Ramos (cell line): ENCODE data around the gene ARHGEF10L.

ENCODE experiments used
- in situ Hi-C: fragments of 300-500 bp; cut with MboI; formaldehyde crosslinking; loops from one replicate; pipeline ENCODE4 v1.14.3; 2022; ENCODE audit warnings: low sequenced_read_pairs; ENCODE audit not compliant: unreplicated experiment

The ARHGEF10L gene

GRCh38 chr1:17586172-17586964 lies 46.9 kb downstream of the ARHGEF10L start:
- in situ Hi-C loops = no loop called here

DNA sequence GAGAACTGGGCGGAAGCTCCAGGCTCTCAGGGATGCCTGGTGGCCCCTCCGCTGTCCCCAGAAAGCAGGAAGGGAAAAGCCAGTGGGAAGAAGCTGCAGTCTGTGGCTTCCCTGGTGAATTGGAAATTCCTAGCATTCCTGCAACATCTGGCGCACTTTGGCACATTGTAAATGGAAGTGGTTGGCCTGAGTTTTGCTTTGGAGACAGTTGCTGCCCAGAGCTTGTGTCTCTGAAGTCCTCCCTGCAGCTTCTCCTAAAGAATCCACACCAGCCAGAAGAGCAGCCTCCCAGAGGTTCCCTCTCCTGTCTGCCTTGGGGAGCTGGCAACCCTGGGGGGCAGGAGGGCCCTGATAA lies 48.2 kb downstream of the ARHGEF10L start:
- in situ Hi-C loops = no loop called here

GRCh38 chr1:17588048-17588871 lies 48.8 kb downstream of the ARHGEF10L start:
- in situ Hi-C loops = no loop called here

DNA sequence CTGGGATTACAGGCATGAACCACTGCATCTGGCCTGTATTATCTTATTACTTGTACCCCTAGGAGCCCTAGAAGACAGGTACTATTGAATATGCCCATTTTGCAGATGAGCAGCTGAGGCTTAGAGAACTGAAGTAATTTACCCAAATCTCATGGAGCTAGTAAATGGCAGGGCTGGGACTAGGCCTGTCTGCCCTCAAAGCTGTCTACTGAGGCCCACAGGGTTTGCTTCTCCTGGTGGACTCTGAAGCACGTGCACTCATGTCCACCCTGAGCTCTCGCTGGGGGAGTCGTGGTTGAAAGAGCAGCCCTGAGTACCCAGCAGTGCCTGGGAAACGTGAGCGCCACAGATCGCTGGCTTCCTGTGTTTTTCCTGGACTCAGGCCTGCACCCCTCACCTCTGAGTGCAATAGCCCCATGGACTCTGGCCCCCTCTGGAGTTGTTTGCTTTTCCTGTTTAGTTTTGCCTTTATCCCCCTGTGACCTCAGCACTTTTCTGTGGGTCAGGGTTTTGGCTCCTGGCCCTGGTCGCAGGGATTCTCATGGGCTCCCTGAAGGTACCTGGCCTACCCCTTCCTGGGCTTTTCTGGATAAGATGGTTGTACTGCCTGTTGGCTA lies 52.4 kb downstream of the ARHGEF10L start:
- in situ Hi-C loops = no loop called here

DNA sequence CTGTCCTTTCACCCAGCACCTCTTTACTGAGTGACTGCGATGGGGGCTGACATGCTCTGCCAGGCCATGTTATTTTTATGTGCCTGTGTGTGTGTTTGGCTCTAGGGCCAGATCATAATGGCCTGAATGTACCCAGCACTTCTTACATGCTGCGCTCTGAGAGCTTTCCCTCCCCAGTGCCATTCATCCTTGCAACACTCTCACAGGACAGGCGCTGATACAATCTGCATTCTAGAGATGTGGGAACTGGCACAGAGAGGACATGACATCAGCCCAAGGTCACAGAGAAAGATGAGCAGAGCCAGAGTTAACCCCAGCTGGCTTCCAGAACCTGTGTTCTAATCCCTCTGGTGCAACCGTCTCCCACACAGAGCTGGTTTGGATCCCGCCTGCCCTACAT lies 54.5 kb downstream of the ARHGEF10L start:
- in situ Hi-C loops = no loop called here

- in situ Hi-C loops = no loop called here
Measured at GRCh38 chr1:17594690-17595601, 55.4 kb downstream of the ARHGEF10L start.

GRCh38 chr1:17595602-17595925 lies 56.1 kb downstream of the ARHGEF10L start:
- in situ Hi-C loops = no loop called here

- in situ Hi-C loops = no loop called here
Measured at GRCh38 chr1:17596186-17596585, 56.7 kb downstream of the ARHGEF10L start.

DNA sequence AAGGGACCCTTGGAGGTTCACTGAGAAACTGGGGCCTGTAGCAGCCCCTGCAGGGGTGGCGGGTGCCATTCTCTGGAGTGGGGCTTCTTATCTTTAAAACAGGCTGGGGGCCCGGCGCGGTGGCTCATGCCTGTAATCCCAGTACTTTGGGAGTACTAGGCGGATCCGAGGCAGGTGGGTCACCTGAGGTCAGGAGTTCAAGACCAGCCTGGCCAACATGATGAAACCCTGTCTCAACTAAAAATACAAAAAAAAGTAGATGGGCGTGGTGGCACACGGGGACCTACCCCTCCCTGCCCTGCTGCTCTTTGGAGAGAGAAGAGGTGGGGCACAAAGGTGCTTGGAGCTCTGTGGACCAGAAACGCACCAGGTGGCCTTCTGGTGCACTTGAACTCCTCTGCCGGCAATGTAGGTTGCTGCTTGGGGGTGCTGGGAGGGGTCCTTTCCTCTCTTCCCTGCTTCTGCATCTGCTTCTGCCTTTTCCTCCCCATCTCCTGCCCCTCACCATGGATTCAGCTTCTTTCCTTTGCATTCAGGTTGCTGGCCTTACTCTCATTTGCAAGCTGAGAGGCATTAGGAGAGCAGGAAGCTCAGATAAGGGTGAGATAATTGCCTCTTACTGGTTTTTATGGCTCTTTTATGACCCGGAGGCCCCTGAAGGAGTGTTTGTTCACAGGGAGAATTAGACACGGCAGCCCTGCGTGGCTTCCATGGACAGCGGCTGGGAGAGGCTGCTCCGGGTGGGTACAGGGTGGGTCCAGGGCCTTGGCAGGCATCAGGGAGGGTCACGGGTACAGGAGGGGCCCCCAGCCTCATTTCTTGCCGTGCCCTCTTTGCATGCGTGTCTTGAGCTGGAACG lies 57.4 kb downstream of the ARHGEF10L start:
- in situ Hi-C loops = no loop called here

GRCh38 chr1:17597651-17598050 lies 58.2 kb downstream of the ARHGEF10L start:
- in situ Hi-C loops = no loop called here

DNA sequence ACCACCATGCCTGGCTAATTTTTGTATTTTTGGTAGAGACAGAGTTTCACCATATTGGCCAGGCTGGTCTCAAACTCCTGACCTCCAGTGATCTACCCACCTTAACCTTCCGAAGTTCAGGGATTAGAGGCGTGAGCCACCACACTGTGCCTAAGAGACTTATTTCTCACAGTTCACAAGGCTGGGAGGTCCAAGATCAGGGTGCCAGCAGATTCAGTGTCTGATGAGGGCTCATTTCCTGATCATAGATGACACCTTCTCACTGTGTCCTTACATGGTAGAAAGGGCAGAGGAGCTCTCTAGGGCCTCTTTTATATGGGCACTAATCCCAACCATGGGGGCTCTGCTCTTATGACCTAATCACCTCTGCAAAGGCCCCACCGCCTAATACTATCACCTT lies 58.8 kb downstream of the ARHGEF10L start:
- in situ Hi-C loops = no loop called here

DNA sequence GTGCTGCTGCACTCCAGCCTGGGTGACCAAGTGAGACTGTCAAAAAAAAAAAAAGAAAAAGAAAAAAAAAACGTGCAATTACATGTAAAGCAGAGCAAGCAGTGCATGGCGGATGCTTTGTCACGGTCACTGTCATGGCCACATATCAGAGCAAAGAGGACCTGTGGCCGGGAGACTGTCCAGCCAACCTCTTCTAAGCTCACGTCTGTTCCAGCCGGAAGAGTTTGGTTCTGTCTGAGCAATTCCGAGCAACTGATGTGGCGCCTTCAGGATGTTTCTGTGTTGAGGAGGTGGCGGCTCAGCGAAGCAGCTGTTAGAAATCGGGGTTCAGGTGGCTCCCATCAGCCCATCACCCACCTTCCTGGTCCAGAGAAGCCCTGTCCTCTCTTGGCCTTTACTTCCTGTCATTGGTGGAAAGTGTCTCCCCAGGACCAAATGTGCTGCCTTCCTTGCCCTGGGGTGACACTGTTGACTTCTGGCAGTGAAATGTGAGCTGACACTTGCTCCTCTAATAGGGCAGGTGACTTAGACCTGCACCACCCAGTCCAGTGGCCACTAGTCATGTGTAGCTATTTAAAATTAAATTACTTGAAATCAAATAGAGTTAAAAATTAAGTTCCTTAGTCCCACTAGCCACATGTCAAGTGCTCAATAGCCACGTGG lies 59.9 kb downstream of the ARHGEF10L start:
- in situ Hi-C loops = no loop called here

GRCh38 chr1:17599954-17600300 lies 60.4 kb downstream of the ARHGEF10L start:
- in situ Hi-C loops = no loop called here

DNA sequence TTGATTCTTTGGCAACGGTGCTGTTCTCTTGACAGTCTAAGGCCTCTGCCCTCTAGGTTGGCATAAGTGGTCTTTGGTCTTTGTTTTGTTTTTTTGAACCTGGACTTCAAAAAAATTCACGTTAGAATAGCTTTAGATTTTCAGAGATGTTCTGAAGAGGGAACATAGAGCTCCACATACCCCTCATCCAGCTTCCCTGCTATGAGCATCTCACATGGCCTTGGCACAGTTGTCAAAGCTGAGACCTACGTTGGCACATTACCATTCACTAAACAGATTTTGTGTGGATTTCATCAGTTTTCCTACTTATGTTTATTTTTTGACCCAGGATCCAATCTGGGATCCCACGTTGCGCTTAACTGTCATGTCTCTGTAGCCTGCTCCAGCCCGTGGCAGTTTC lies 60.8 kb downstream of the ARHGEF10L start:
- in situ Hi-C loops = no loop called here

DNA sequence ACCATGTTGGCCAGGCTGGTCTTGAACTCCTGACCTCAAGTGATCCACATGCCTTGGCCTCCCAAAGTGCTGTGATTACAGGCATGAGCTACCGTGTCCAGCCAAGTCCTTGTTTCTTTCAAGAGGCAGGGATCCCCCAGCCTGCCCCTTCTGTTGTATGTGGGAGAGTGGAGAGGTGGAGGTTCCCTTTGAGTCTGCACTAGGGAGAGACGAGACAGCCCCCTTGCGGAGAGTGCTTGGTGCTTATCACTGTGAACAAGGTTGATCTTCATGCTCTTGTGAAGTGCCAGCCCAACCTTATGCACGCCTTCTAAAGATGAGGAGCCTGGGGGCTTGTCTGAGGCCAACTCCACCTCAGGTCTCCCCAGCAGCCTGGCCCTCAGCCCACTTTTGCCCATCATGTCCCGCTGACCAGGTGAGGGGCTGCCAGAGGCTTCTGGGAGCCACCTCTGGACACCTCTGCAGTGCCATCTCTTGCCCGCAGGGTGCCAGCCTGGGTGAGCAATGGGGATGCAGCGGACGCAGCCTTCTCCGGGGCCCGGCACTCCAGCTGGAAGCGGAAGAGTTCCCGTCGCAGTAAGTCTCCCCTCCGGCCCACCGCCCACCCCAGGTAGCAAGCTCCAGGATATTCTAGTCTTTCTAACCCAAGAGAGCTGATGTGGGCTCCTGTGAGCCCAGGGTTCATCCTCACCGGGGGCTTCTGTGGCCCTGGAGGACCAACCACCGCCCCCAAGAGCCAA lies 62.3 kb downstream of the ARHGEF10L start:
- in situ Hi-C loops = no loop called here

DNA sequence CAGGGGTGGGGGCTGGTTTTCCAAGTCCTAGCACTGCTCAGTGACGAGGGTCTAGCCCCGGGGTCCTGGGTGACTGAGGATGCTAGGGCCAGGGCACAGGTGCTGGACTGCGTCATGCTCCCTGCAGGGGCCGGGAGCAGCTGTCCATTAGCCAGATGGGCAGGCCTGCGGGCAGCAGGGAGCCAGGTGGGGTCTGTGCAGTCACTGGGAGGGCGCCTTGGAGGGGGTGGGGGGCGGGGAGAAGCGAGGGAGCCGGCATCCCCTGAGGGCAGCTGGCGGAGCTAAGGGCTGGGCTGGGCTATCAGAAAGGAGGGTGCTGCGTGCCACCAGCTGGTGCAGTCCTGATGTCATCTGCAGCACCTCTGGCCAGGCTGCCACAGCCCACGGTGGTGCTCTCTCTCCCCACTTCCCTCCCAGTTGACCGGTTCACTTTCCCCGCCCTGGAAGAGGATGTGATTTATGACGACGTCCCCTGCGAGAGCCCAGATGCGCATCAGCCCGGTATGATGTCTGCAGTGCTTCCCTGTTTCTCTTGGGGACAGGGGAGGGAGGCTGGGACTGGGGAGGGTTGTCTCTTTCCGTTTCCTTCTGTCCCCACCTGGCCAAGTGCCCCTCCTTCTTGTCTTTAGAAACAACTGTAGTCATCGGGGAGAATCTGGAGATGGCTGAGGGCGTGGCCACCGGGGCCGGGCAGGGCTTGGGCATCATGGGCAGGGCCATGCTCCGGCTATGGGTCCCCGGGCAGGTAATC lies 63.8 kb downstream of the ARHGEF10L start:
- in situ Hi-C loops = no loop called here

DNA sequence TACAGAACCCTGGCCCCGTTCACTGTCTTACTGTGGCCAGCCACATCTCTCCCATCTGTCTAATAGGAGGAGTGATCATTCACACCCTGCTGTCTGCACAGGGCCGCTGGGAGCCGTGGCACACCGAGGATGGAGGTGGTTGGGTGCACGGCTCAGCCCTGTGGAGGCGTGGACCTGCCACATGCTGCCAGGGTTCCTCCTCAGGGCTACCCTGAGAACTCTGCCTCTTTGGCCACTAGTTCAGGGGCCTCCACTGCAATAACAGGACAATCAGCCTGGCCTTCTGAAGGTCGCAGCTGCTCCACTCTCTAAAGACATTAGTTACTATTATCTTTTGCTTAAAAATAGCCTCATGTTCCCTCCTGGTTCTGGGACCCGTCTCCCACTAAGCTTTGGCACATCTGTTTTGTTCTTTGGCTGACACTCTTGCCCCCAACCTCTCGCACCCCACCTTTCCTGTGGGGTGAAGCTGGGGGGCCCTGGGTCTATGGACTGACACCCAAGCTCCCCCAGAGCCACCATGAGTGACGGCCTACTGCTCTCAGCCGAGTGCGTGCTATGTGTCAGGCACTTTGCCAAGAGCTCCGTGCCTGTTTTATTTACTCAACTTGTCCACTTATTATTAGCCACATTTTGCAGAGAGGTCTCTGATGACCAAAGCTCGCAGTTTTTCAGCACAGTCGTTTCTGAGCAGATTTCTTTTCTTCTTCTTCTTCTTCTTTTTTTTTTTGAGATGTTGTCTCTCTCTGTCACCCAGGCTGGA lies 66.3 kb downstream of the ARHGEF10L start:
- in situ Hi-C loops = loop anchor here (5.0 kb wide), 1 partner anchor 103 kb away; no protein-coding TSS in a partner anchor
